GM18873 (cell line): ENCODE data around the gene DLGAP4.
"Not testable (repeated sequence)": the region's sequence is repeated elsewhere in the genome, so short reads cannot be mapped to it uniquely, and the experiment has no call there.

Experiments
- ATAC-seq: cut with Tn5 transposase; IDR thresholded peaks from one replicate; pipeline ENCODE4 v1.9.1; 2021; ENCODE audit warnings: mild to moderate bottlenecking, moderate library complexity, moderate number of reproducible peaks; ENCODE audit not compliant: unreplicated experiment, low FRiP score

DLGAP4 gene

DNA sequence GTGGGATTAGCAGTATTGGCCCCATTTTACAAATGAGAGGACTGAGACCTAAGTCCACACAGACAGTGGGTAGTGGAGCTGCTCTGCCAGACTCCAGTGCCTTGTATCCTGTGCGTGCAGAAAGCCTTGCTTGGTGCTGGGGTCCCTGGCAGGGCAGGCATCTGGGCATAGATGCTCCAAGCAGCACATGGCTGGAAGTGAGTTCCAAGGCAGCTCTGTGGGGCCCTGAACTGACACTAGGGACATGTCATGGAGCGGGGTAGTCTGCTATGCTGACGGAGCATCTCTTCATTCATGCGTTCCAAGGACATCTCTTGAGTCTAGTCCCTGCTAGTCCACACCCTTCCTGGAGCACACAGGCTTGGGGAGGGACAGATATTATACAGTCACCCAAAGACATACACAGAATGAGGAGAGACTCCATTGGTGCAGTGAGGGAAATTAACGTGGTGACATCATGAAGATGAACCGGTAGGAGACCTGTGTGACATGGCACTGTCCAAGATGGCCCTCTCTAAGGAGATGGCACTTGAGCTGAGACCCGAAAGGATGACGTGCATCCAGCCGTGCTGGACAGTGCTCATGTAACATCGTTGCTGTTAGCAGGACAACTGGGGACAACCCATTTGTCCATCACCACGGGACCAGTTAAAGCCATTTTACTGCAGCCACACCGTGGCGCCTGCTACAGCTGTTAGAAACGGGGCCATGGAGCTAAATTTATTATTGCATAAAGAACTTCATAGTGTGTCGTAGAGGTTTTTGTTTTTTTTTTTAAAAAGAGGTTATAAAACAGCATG is 65.1 kb downstream of the DLGAP4 start:
- ATAC-seq: no peak

DNA sequence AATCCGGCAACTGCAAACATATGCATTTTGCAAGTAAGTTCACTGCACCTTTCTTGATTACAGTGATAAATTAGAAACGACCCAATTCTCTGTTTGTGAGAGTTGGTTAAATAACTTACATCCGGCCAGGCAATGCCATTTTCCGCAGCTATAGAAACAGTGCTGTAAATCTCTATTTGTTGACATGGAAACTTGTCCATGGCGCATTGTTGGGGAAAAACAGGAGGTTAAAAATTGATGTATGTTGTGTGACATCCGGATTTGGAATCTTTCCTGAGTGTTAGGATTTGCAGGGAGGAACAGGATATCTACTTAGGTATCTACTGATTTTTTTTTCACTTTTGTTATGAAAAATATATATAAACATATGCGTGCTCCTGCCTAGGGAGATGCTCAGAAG is 66.5 kb downstream of the DLGAP4 start:
- ATAC-seq: no peak

DNA sequence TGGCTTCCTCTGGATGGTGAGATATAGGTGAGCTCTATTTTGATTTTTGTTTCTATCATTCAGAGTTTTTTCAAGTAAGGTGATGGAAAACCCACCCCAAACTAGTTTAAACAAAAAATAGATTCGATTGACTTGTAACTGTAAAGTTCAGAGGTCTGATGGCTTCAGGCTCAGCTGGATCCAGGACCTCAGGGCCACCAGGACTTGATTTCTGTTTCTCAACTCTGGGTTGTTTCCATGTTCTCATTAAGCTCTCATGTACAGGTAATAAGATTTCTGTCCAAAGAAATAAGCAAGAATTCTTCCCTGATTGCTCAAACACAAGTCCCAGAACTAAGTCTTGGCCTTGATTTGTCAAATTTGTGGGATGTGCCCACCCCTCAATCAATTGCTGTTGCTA is 67.0 kb downstream of the DLGAP4 start:
- ATAC-seq: no peak

DNA sequence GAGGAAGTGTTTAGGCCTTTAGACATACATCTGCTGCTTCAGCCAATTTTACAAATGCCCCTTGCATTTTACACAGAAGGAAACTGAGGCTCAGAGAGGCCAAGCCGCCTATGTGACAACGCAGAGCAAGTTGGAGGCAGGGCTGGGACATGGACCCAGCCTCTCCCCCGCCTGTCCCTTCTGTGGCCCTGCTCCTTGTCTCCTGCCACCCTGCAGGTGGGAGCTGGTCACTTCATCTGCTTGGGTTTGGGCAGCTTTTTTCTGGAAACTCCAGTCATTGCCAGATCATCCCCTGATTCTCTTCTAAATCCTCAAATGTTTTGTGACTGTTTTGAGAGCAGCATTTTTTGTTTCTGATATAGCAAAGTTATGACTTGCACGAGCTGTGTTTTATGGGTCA is 68.9 kb downstream of the DLGAP4 start:
- ATAC-seq: no peak

GRCh38 chr20:36377348-36378326 is 71.5 kb downstream of the DLGAP4 start:
- no peak for ATAC-seq

DNA sequence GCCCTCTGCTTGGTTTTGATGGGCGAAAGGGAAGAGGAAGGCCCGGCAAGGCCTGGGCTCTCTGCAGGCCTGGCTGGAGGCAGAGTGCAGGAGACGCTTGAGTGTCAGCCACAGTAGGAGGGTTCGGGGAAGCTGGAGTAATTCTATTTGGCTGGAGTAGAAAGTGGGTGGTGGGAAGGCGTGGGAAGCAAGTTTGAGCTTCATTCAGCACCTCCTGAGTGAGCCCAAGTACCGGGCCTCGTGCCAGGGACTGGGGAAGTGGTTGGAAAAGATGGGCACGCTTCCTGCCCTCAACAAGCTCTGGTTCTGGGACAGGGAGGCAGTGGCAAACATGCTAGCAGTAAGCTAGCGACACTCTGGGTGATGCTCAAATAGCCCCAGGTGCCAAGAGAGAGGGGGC is 72.5 kb downstream of the DLGAP4 start:
- ATAC-seq: no peak

GRCh38 chr20:36379914-36380313 is 73.8 kb downstream of the DLGAP4 start:
- not testable (repeated sequence) for ATAC-seq

- ATAC-seq: no peak
Measured at GRCh38 chr20:36384022-36384619, 78.0 kb downstream of the DLGAP4 start.

- ATAC-seq: no peak
Measured at GRCh38 chr20:36385503-36385902, 79.4 kb downstream of the DLGAP4 start.

GRCh38 chr20:36386236-36386635 is 80.1 kb downstream of the DLGAP4 start:
- no peak for ATAC-seq

- no peak for ATAC-seq
Measured at GRCh38 chr20:36390269-36390668, 84.1 kb downstream of the DLGAP4 start.

GRCh38 chr20:36390719-36391415 is 84.7 kb downstream of the DLGAP4 start:
- ATAC-seq: no peak

DNA sequence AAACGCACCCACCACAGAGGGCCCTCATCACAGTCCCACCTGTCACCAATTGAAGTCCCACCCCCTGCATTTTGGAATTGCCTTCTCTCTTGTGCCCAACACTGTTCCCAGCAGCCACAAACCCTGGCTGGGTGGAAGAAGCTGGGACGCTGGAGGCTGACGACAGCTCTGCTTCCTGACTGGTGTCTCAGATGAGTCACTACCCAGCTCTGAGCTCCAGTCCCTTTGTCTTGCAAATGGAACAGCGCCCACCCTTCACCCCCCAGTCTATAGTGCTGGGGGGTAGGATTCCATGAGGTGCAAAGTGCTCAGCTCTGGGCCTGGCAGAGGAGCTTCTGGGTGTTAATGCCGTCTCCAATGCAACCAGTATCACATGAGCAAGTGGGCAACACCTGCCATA is 85.3 kb downstream of the DLGAP4 start:
- no peak for ATAC-seq

GRCh38 chr20:36391955-36392354 is 85.8 kb downstream of the DLGAP4 start:
- no peak for ATAC-seq

- no peak for ATAC-seq
Measured at GRCh38 chr20:36392989-36393388, 86.8 kb downstream of the DLGAP4 start.

DNA sequence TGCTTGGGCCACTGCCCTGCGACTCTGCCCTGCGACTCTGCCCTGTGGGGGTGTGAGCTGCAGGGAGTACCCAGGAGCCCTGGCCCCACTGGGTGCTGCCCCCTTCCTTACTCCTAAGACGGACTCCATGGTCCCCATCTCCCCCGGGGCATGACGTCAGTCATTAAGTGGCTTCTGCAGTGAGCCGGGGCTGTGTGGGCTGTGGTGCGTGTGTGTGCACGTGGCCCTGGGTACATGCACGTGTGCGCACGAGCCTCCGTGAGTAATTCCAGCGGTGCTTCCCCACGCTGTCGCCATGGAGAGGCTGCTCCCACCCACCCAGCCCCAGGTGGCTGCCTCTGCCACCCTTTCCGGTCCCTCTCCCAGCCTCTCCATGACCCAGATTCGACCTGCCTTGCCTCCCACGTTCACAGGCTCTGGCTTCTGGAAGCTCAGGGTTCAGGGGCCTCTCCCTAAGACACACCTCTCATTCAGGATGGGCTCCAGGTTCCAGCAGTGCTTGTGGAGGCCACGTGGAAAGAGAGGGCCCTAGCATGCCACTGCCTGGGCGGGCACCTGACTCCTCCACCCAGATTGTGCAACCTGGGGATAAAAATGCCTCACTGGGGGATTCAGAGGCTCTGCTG is 88.3 kb downstream of the DLGAP4 start:
- ATAC-seq: no peak

DNA sequence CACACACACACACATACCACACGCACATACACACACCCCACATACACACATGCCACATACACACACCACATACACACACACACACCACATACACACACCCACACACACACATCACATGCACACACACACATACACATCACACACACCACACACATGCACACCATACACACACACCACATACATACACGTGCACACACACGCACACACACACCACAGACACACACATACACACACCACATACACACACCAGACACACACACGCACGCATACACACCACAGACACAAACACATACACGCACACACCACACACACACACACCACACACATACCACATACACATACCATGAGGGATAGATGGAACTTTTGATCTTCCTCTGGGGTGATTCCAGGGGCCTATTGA is 90.2 kb downstream of the DLGAP4 start:
- no peak for ATAC-seq

GRCh38 chr20:36396847-36397630 is 90.9 kb downstream of the DLGAP4 start:
- no peak for ATAC-seq

- no peak for ATAC-seq
Measured at GRCh38 chr20:36398515-36398914, 92.4 kb downstream of the DLGAP4 start.
